Transverse colon (tissue), 4 donors: Measurements from ENCODE around the gene IL6R.

Source experiments
- POLR2AphosphoS5 ChIP-seq, 3 donors: sonication (generic); formaldehyde crosslinking; IDR thresholded peaks; one replicate each; pipeline ENCODE4 v1.6.1; 2016; ENCODE audit warnings: antibody characterized with exemption in 3 of 3
- TF ChIP-seq, protein P1 (sequence below), 5 experiments: fragments of 200-600 bp in 3 of 5; fragments of 450-650 bp in 2 of 5; sonication (generic) in 3 of 5; IDR thresholded peaks; 1 replicate in 2 of 5; 2 replicates in 3 of 5; pipeline ENCODE4 v1.5.1; 2016 to 2017; ENCODE audit warnings: antibody characterized with exemption in 5 of 5, inconsistent platforms in 3 of 5, mild to moderate bottlenecking in 2 of 5, moderate library complexity in 1 of 5

DNA sequence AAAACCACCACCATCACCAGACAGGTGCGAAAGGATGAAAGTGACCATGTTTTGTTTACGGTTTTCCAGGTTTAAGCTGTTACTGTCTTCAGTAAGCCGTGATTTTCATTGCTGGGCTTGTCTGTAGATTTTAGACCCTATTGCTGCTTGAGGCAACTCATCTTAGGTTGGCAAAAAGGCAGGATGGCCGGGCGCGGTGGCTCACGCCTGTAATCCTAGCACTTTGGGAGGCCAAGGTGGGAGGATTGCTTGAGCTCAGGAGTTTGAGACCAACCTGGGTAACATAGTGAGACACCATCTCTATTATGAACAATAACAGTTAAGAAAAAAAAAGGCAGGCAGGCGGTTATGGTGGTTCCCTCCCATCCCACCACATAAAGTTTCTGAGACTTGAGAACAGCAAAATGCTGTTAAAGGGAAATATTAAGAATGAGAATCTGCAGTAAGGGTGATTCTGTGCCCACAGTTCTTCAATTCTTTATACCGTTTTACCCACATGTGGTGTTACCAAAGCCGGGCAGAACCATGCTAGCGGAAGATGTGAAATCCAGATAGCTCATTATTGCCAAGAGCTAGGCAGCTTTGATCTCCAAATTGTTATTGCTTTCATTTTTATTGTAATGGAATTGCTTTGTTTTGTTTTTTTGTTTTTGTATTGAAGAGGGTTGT, 62.4 kb downstream of the IL6R start:
- TF ChIP-seq, protein P1, sequence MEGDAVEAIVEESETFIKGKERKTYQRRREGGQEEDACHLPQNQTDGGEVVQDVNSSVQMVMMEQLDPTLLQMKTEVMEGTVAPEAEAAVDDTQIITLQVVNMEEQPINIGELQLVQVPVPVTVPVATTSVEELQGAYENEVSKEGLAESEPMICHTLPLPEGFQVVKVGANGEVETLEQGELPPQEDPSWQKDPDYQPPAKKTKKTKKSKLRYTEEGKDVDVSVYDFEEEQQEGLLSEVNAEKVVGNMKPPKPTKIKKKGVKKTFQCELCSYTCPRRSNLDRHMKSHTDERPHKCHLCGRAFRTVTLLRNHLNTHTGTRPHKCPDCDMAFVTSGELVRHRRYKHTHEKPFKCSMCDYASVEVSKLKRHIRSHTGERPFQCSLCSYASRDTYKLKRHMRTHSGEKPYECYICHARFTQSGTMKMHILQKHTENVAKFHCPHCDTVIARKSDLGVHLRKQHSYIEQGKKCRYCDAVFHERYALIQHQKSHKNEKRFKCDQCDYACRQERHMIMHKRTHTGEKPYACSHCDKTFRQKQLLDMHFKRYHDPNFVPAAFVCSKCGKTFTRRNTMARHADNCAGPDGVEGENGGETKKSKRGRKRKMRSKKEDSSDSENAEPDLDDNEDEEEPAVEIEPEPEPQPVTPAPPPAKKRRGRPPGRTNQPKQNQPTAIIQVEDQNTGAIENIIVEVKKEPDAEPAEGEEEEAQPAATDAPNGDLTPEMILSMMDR (IDR thresholded peaks at IDR 0.05): no peak
- TF ChIP-seq POLR2AphosphoS5 (IDR thresholded peaks at IDR 0.05): no peak
